ENCODE measurements around the gene FAM171A1.

Gene FAM171A1

GRCh38 chr10:15374156-15374555, 3.1 kb upstream of the FAM171A1 start:
- no peak for DNase-seq (ENCODE audit: low spot score)

DNA sequence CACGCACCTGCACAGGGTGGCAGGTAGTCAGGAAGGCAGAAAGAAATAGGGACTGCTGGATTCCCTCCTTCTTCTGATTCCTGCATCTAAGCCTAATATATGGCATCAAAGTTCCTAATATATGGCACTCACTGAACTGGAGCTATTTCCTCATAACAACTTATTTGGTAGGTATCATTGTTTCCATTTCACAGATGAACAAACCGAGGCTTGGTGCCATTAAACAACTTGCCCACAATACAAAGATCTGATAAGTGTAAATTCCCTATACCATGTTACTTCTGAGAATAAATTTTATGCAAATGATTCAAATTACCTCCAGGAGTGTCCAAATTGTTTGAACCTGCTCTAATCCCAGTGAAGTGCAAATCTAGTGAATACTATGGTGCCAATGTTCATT, 2.1 kb upstream of the FAM171A1 start:
- no peak for DNase-seq (ENCODE audit: low spot score)

DNA sequence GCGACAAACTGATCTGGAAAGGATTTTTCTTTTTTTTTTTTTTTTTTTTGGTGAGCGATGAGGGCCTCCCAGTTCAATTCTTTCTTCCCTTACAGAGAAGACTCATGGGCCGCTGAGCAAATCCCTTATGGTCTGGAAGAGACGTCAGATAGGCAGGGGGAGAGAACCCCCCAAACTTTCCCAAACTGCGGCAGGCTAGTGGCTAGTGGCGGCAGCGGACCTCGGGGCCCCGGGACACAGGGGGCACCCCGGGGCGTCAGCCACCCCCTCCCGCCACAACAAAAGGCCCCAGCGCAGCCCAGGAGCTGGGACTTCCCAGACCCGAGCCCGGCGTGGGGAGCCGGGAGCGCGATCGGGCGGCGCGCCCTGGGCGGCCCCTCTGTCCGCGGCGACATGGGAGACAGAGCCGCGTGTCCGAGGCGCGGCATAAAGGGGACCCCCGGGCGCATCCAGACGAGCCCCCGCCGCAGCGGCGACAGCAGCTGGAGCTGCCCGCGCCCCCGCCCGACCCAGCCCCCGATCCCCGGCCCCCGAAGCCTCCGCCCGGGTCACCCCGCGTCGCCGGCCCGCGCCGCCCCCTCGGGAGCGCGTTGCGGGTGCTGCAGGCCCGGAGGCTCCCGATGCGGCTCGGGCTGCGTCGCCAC, 755 bp downstream of the FAM171A1 start:
- peak; percentile 21 for DNase-seq (ENCODE audit: low spot score)

GRCh38 chr10:15369256-15370211, 1.6 kb downstream of the FAM171A1 start:
- DNase-seq (ENCODE audit: low spot score): peak; percentile 44

GRCh38 chr10:15368101-15368855, 2.8 kb downstream of the FAM171A1 start:
- DNase-seq (ENCODE audit: low spot score): no peak

GRCh38 chr10:15367296-15368085, 3.6 kb downstream of the FAM171A1 start:
- no peak for DNase-seq (ENCODE audit: low spot score)

DNA sequence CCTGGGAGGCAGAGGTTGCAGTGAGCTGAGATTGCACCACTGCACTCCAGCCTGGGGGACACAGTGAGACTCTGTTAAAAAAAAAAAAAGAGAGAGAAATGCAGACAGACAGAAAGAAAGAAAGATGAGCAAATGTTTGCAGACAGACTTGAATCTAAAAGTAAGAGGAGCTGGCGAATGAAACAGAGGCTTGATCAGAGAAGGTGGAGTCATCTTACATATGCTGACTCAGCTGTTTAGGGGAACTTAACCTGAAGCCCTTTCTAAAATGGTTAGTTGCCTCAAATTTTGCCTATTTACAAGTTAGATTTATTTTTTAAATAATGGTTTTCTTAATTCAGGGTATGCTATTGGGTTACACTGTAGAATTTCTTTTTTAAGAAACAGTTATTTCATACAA, 5.4 kb downstream of the FAM171A1 start:
- no peak for DNase-seq (ENCODE audit: low spot score)

DNA sequence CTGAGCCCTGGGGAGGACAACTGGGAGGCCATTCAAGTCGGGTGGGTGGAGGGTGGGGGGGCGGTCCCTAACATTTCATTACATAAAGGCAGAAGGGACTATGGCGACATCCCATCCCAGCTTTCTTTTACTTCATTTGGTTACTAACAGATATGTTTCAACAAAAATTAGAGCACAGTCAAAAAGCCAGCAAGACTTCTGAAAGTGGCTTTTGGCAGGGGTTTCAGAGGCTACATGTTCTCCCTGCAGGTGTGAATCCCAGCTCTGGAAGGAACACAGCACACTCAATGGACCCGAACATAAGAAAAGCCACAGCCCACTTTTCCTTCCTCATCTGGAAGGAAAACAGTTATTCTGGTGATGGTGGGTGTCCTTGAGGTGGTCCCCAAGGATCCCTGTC, 7.1 kb downstream of the FAM171A1 start:
- no peak for DNase-seq (ENCODE audit: low spot score)

DNA sequence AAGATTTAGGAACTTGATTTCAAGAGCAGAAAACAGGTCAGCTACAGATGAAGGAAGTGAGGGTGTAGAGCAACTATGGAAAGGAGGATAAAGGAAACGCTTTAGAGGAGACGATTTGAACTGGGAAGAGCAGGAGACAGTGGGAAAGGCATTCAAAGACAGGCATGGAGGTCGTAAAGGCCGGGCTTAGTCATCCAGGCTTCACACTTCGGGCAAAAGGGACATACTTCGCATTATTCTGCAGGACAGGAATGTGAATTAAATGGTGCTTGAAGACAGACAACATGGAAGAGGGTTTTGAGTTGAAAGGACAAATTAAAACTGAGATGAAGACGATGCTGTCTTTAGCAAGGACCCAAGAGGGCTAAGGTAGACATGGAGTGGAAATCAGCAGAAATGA, 8.1 kb downstream of the FAM171A1 start:
- no peak for DNase-seq (ENCODE audit: low spot score)

DNA sequence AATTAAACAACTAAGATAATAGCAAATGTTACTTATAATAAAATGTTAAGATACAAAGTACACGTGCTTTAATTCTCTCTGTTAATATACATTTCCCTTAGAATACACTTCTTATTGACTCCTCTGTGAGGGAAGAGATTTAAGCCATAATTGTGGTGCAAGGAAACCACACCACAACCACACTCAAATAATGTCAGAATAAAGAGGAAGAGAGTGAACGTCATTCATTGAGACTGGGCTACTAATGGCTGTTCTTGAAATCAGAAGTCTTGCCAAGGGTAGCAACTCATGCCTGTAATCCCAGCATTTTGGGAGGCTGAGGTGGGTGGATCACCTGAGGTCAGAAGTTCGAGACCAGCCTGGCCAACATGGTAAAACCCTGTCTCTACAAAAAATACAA, 10.0 kb downstream of the FAM171A1 start:
- no peak for DNase-seq (ENCODE audit: low spot score)

DNA sequence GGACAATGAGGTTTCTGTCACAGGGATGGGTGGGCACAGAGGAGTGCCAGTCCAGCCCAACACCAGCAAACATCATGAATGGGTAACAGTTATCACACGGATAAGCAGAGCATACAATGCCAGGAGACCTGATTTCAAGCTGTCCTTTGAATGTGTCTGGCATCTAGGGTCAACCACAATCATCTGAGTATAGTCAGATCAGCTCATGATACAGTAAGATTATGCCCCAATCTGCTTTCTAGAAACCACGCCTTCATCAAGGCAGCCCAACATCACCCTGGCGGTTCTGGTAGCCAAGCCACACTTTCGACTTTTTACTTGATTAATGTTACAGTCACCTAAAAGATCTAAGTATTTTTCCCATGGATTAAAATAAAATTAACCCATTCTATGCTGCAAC, 10.5 kb downstream of the FAM171A1 start:
- DNase-seq (ENCODE audit: low spot score): peak; percentile 35

GRCh38 chr10:15353471-15354017, 17.5 kb downstream of the FAM171A1 start:
- DNase-seq (ENCODE audit: low spot score): no peak

DNA sequence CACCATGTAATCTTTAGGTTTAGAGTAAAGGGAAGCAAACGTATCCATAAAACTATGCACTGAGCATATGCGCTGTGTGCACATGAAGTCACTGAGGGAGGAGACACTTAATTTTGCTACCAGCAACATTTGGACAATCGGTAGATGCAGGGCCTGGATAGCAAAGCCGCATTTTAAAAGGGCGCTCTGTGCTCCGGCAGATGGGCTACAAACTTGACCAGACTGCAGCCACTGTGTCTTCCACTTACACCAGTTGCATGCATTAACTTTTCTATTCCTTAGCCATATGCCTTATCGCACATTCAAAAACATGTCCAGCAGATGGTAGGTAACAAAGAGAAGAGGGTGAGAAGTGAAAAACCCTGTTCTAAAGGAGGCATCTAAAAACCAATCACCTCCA, 18.3 kb downstream of the FAM171A1 start:
- DNase-seq (ENCODE audit: low spot score): no peak

- no peak for DNase-seq (ENCODE audit: low spot score)
Measured at GRCh38 chr10:15352201-15352600, 18.9 kb downstream of the FAM171A1 start.

DNA sequence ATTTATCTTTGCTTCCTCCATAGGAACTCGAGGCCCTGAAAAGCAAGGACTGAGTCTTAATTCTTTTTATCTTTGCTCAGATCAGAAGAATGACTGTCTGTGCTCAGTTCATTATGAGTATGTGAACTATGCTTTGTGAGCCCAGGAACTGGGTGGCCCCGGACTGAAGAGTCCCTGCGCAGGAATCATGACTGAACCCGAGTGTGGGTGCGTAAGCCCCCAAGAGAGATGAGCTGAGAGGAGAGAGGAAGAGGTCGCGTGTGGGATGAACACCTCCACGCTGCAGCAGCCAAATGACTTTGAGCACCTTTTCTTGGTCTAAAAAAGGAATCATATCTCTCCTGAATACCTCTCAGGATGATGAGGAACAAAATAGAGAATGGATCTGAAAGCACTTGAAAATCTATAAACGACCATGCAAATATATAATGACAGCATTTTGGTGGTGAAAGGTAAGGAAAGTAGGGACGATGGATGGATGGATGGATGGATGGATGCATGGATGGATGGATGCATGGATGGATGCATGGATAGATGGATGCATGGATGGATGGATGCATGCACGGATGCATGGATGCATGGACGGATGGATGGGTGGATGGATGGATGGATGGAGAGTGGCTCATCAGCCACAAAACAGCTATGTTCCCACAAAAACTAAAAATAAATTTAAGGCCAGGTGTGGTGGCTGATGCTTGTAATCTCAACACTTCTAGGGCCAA, 19.8 kb downstream of the FAM171A1 start:
- no peak for DNase-seq (ENCODE audit: low spot score)

DNA sequence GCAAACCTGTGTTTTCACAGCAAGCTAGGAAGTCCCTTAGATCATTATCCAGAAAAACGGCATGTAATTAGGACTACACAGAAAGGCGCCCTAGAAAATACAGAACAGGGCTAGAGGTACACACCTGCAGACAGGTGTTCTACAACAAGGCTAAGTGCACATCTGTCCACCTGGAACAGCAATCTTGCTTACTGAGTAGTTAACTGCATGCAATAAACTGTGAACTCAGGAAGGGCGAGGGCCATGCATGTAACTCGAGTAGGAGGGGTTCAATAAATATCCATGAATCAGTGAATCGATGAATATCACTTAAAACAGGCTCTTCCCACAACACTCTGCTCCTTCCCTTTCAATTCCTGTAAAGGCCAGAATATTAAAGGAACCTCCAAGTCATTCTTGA, 22.0 kb downstream of the FAM171A1 start:
- DNase-seq (ENCODE audit: low spot score): no peak

- peak; percentile 47 for DNase-seq (ENCODE audit: low spot score)
Measured at GRCh38 chr10:15348579-15348978, 22.5 kb downstream of the FAM171A1 start.

GRCh38 chr10:15347150-15347549, 23.9 kb downstream of the FAM171A1 start:
- no peak for DNase-seq (ENCODE audit: low spot score)

DNA sequence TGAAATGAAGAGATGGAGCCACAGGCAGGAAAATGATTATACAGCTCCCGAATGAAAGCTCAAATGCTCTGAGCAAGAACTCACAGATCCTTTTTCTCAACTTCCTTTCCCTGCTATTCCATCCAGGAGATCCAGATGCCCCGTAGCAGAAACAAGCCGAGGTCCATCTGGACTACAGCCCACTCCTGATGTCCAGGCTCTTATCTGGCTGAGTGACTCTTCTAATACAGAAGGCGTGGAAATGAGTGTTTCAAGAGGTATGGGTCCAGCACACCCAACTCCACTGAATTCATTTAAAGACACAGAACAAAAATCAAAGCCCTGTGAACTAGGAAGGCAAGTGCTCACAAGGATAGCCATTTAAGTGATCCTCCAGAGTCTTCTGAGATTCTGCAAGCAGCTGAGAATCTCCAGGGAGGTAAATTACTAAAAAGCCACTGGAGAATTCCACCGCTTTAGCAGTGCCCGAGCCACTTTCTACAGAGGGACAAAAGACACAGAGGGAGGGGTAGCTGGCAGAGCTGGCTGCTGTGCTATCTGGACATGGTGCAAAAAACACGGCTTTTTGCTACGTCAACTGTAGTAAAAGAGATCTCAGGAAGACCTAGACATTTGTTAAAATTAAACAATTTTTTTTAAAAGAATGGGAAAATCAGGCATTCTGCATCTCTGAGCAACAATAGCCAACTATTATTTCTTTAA, 24.5 kb downstream of the FAM171A1 start:
- peak; percentile 51 for DNase-seq (ENCODE audit: low spot score)

- DNase-seq (ENCODE audit: low spot score): no peak
Measured at GRCh38 chr10:15345450-15345849, 25.6 kb downstream of the FAM171A1 start.

Measured in Ammon's horn (tissue), 1 donor.